HL-60 (cell line): ENCODE data around the gene IQSEC1.
A peak's percentile ranks its signal among the peaks of the same experiment; 100 is the strongest.

ENCODE experiments used
- DNase-seq, 2 experiments: peaks; one replicate each; pipeline ENCODE4 v3.0.0-alpha.2; 2010 to 2020; ENCODE audit warnings: low read depth in 1 of 2, low spot score in 1 of 2
- H3K27ac ChIP-seq: fragments of 250-450 bp; sonication (Bioruptor Pico); replicated peaks from 2 replicates; pipeline ENCODE4 v1.5.1; 2020; ENCODE audit warnings: mild to moderate bottlenecking, moderate library complexity
- H3K27me3 ChIP-seq: fragments of 250-450 bp; sonication (Bioruptor Pico); 2 replicates; pipeline ENCODE4 v1.5.1; 2021; ENCODE audit warnings: mild to moderate bottlenecking, moderate library complexity; ENCODE audit not compliant: insufficient read depth, poor library complexity, severe bottlenecking
- H3K4me3 ChIP-seq: replicated peaks from 2 replicates; pipeline ENCODE4 v1.5.1; 2011; ENCODE audit warnings: mild to moderate bottlenecking, control low read depth, low read length; ENCODE audit not compliant: insufficient read depth
- GABPA ChIP-seq: IDR thresholded peaks from 2 replicates; pipeline ENCODE4 v1.6.1; 2012; ENCODE audit warnings: low read depth
- POLR2AphosphoS5 ChIP-seq: IDR thresholded peaks from 2 replicates; pipeline ENCODE4 v1.6.1; 2012; ENCODE audit warnings: low read depth
- SPI1 ChIP-seq: IDR thresholded peaks from 2 replicates; pipeline ENCODE4 v1.6.1; 2012; ENCODE audit warnings: low read depth, mild to moderate bottlenecking, borderline replicate concordance
- TF ChIP-seq, protein P1 (sequence below): IDR thresholded peaks from 2 replicates; pipeline ENCODE4 v1.6.1; 2012; ENCODE audit warnings: low read depth; ENCODE audit not compliant: insufficient replicate concordance
- TF ChIP-seq, protein P2 (sequence below): IDR thresholded peaks from one replicate; pipeline ENCODE4 v1.5.1; 2011; ENCODE audit warnings: low read length, control low read depth, inconsistent platforms; ENCODE audit not compliant: insufficient read depth

IQSEC1 gene

DNA sequence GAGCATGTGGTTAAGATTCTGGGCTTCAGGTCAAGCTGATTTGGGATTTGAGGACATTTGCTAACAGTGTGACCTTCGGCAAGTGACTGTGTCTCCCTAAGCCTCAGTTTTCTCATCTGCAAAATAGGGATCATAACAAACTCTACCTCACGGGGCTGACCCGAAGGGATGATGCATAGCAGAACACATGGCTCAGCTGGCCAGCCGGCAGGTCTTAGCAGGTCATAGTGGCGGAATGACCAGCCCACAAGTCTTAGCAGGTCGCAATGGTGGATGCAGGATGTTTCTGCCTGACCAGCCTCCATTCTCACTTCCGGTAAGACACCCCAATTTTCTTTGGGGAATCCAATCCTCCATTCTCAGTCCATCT is 63.3 kb downstream of the IQSEC1 start:
- Histone ChIP-seq H3K27ac (peak overlapping the region; percentile 55), H3K27me3 (no peaks in the 10 kb centered on the region), H3K4me3 (no peak overlapping the region)
- DNase-seq, result no peak
- TF ChIP-seq, protein P1, sequence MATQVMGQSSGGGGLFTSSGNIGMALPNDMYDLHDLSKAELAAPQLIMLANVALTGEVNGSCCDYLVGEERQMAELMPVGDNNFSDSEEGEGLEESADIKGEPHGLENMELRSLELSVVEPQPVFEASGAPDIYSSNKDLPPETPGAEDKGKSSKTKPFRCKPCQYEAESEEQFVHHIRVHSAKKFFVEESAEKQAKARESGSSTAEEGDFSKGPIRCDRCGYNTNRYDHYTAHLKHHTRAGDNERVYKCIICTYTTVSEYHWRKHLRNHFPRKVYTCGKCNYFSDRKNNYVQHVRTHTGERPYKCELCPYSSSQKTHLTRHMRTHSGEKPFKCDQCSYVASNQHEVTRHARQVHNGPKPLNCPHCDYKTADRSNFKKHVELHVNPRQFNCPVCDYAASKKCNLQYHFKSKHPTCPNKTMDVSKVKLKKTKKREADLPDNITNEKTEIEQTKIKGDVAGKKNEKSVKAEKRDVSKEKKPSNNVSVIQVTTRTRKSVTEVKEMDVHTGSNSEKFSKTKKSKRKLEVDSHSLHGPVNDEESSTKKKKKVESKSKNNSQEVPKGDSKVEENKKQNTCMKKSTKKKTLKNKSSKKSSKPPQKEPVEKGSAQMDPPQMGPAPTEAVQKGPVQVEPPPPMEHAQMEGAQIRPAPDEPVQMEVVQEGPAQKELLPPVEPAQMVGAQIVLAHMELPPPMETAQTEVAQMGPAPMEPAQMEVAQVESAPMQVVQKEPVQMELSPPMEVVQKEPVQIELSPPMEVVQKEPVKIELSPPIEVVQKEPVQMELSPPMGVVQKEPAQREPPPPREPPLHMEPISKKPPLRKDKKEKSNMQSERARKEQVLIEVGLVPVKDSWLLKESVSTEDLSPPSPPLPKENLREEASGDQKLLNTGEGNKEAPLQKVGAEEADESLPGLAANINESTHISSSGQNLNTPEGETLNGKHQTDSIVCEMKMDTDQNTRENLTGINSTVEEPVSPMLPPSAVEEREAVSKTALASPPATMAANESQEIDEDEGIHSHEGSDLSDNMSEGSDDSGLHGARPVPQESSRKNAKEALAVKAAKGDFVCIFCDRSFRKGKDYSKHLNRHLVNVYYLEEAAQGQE, result no peak
- no peak for TF ChIP-seq GABPA
- no peak for TF ChIP-seq SPI1
- no peak for TF ChIP-seq POLR2AphosphoS5
- TF ChIP-seq, protein P2, sequence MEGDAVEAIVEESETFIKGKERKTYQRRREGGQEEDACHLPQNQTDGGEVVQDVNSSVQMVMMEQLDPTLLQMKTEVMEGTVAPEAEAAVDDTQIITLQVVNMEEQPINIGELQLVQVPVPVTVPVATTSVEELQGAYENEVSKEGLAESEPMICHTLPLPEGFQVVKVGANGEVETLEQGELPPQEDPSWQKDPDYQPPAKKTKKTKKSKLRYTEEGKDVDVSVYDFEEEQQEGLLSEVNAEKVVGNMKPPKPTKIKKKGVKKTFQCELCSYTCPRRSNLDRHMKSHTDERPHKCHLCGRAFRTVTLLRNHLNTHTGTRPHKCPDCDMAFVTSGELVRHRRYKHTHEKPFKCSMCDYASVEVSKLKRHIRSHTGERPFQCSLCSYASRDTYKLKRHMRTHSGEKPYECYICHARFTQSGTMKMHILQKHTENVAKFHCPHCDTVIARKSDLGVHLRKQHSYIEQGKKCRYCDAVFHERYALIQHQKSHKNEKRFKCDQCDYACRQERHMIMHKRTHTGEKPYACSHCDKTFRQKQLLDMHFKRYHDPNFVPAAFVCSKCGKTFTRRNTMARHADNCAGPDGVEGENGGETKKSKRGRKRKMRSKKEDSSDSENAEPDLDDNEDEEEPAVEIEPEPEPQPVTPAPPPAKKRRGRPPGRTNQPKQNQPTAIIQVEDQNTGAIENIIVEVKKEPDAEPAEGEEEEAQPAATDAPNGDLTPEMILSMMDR, result no peak

- TF ChIP-seq GABPA (peak; percentile 59; the same call in 1 of the 2 replicates), SPI1 (peak; percentile 97), POLR2AphosphoS5 (peak; percentile 98)
- TF ChIP-seq, protein P1, result peak; percentile 29
- TF ChIP-seq, protein P2, result no peak
- peak; percentile 83 to 95 for DNase-seq
- no peaks in the 10 kb centered on the region for H3K27me3 ChIP-seq
- peak overlapping the region; percentile 55 for H3K27ac ChIP-seq
- H3K4me3 ChIP-seq, result no peak overlapping the region
Observed at GRCh38 chr3:13009132-13009945, 63.9 kb downstream of the IQSEC1 start.

GRCh38 chr3:13008155-13008995 is 64.9 kb downstream of the IQSEC1 start:
- Histone ChIP-seq H3K27ac (no peak overlapping the region), H3K4me3 (no peak overlapping the region), H3K27me3 (no peaks in the 10 kb centered on the region)
- TF ChIP-seq, protein P1, result no peak
- no peak for TF ChIP-seq GABPA
- no peak for TF ChIP-seq POLR2AphosphoS5
- no peak for TF ChIP-seq SPI1
- TF ChIP-seq, protein P2, result no peak
- no peak for DNase-seq
